K562 (cell line): Measurements from ENCODE around the gene ATP9B. TPM values are rescaled to one million over a fixed set of nuclear protein-coding genes. Genes with fewer than 3 reads are reported as not detected.

Experiments used
- ATAC-seq: fragments of 200-7000 bp; cut with Tn5 transposase; 3 replicates; pipeline ENCODE4 v1.9.1; 2020; ENCODE audit warnings: moderate library complexity
- BruUV-seq: library from RNA; stranded (reverse); fragments of 400-500 nt; replicated peaks from 2 replicates; lab custom pipeline; 2021; lab: Mats Ljungman, UMichigan
- CTCF ChIA-PET: fragments of 300-600 bp; formaldehyde crosslinking; extraction: SDS; loops from one replicate; lab custom pipeline; 2021; ENCODE audit warnings: low intra/inter-chr PET ratio; lab: Yijun Ruan, JAX
- POLR2A ChIA-PET: fragments of 300-600, 350-650 bp; sonication (Branson Sonifier 250); formaldehyde crosslinking; extraction: SDS; loops from one replicate; lab custom pipeline; 2021; ENCODE audit warnings: antibody characterized with exemption, inconsistent platforms; lab: Yijun Ruan, JAX
- DNase-seq, 4 experiments: peaks; one replicate each; pipeline versions ENCODE4 v3.0.0 to v3.0.0-alpha.2; 2011 to 2018; ENCODE audit warnings: low spot score in 3 of 4, mixed read lengths in 3 of 4; ENCODE audit errors: extremely low read depth in 1 of 4
- FAIRE-seq: peaks from 2 replicates; lab custom pipeline; 2011; peaks lifted over from hg19 to GRCh38; lab: Jason Lieb, UNC
- H2AFZ ChIP-seq: 2 replicates; pipeline ENCODE4 v1.6.0; 2011; ENCODE audit warnings: low read depth, low read length, control low read depth, inconsistent platforms
- H3K27ac ChIP-seq: fragments of 200-600 bp; 3 replicates; pipeline ENCODE4 v1.8.0; 2011; ENCODE audit warnings: low read depth, mild to moderate bottlenecking, control low read depth, inconsistent platforms, low read length, moderate library complexity, mixed read lengths; ENCODE audit errors: extremely low read depth
- H3K27me3 ChIP-seq, 2 experiments: fragments of 300-600 bp in 1 of 2; 2 replicates in 1 of 2; 3 replicates in 1 of 2; pipeline versions ENCODE4 v1.6.0 to v1.8.0; 2011; ENCODE audit warnings: inconsistent platforms in 2 of 2, low read length in 2 of 2, mild to moderate bottlenecking in 1 of 2, mixed read lengths in 1 of 2, moderate library complexity in 1 of 2; ENCODE audit not compliant: control insufficient read depth in 2 of 2, insufficient read depth in 2 of 2
- H3K36me3 ChIP-seq: fragments of 300-600 bp; 3 replicates; pipeline ENCODE4 v1.8.0; 2011; ENCODE audit warnings: mild to moderate bottlenecking, low read length, inconsistent platforms; ENCODE audit not compliant: control insufficient read depth, insufficient read depth
- H3K4me1 ChIP-seq, 2 experiments: fragments of 200-600 bp in 1 of 2; replicated peaks in 1 of 2; 2 replicates in 1 of 2; 3 replicates in 1 of 2; pipeline versions ENCODE4 v1.5.1 to v1.8.0; 2011; ENCODE audit warnings: inconsistent platforms in 2 of 2, low read length in 2 of 2, mild to moderate bottlenecking in 1 of 2, mixed read lengths in 1 of 2, moderate library complexity in 1 of 2; ENCODE audit not compliant: control insufficient read depth in 2 of 2, insufficient read depth in 2 of 2
- H3K4me2 ChIP-seq: 2 replicates; pipeline ENCODE4 v1.6.1; 2011; ENCODE audit warnings: low read length, control low read depth, inconsistent platforms, mixed read lengths; ENCODE audit not compliant: insufficient read depth
- H3K4me3 ChIP-seq: fragments of 200-600 bp; sonication (generic), shearing (Covaris generic); 2 replicates; pipeline ENCODE4 v1.5.1; 2016; ENCODE audit warnings: control low read depth, inconsistent platforms
- H3K79me2 ChIP-seq: fragments of 200-600 bp; 3 replicates; pipeline ENCODE4 v1.8.0; 2011; ENCODE audit warnings: low read length, inconsistent platforms; ENCODE audit not compliant: control insufficient read depth, insufficient read depth
- H3K9ac ChIP-seq, 2 experiments: 2 replicates each; pipeline versions ENCODE4 v1.6.0 to v1.6.1; 2011; ENCODE audit warnings: low read depth in 2 of 2, low read length in 2 of 2, control low read depth in 1 of 2, inconsistent platforms in 1 of 2, mild to moderate bottlenecking in 1 of 2, mixed read lengths in 1 of 2; ENCODE audit not compliant: insufficient read depth in 1 of 2
- H3K9me1 ChIP-seq: one replicate; pipeline ENCODE4 v1.6.0; 2011; ENCODE audit warnings: inconsistent platforms, mild to moderate bottlenecking, low read length, moderate library complexity; ENCODE audit not compliant: control insufficient read depth, insufficient read depth
- H3K9me3 ChIP-seq: replicated peaks from 2 replicates; pipeline ENCODE4 v1.5.1; 2011; ENCODE audit warnings: low read depth, low read length, inconsistent platforms; ENCODE audit not compliant: control insufficient read depth, insufficient read depth
- H4K20me1 ChIP-seq: replicated peaks from 2 replicates; pipeline ENCODE4 v1.6.1; 2011; ENCODE audit warnings: low read length, inconsistent platforms, mixed read lengths; ENCODE audit not compliant: control insufficient read depth, insufficient read depth
- BHLHE40 ChIP-seq: IDR thresholded peaks from 2 replicates; pipeline ENCODE4 v1.6.1; 2011; ENCODE audit warnings: low read length, improper control_type of control experiment
- CBFA2T3 ChIP-seq: fragments of 450-650 bp; IDR thresholded peaks from 2 replicates; pipeline ENCODE4 v1.6.1; 2017
- FOS ChIP-seq: IDR thresholded peaks from 3 replicates; pipeline ENCODE4 v1.6.1; 2011; ENCODE audit not compliant: insufficient read length; ENCODE audit errors: extremely low read depth
- HEY1 ChIP-seq: fragments of 250-450 bp; sonication (Bioruptor Pico); IDR thresholded peaks from 2 replicates; pipeline ENCODE4 v1.5.0; 2020; ENCODE audit warnings: mild to moderate bottlenecking, moderate library complexity, borderline replicate concordance
- MAFF ChIP-seq: IDR thresholded peaks from 2 replicates; pipeline ENCODE4 v1.6.1; 2012; ENCODE audit warnings: low read length, improper control_type of control experiment
- RAD51 ChIP-seq: fragments of 450-650 bp; IDR thresholded peaks from 2 replicates; pipeline ENCODE4 v1.7.1; 2016; ENCODE audit warnings: low read depth, mild to moderate bottlenecking, borderline replicate concordance
- RNF2 ChIP-seq: sonication (generic); IDR thresholded peaks from 2 replicates; pipeline ENCODE4 v1.6.1; 2016
- ZFPM2 ChIP-seq: fragments of 250-450 bp; sonication (Bioruptor Pico); IDR thresholded peaks from 2 replicates; pipeline ENCODE4 v1.5.1; 2022; ENCODE audit warnings: mild to moderate bottlenecking
- ZNF282 ChIP-seq: sonication (generic); formaldehyde crosslinking; IDR thresholded peaks from 2 replicates; pipeline ENCODE4 v1.8.1; 2023; ENCODE audit warnings: missing genetic modification reagents
- ZNF589 ChIP-seq: fragments of 200-800 bp; sonication (Bioruptor generic); IDR thresholded peaks from 2 replicates; pipeline ENCODE4 v1.6.1; 2016; ENCODE audit warnings: low read depth, missing genetic modification characterization, missing compliant biosample characterization
- WGBS: fragments of 100-300 bp; shearing (Covaris generic); methylation state at CpG from one replicate; pipeline ENCODE4 v1.1.6; 2016; ENCODE audit warnings: low coverage, mixed read lengths; ENCODE audit not compliant: insufficient coverage; ENCODE audit errors: missing lambda C conversion rate; 5-methylcytosine and 5-hydroxymethylcytosine counted together
- in situ Hi-C: fragments of 300-500 bp; cut with MboI; formaldehyde crosslinking; loops from 4 replicates; pipeline ENCODE4 v1.15.0; 2018; ENCODE audit warnings: inconsistent platforms, mixed read lengths
- intact Hi-C: fragments of 100-400 bp; cut with micrococcal nuclease; formaldehyde crosslinking; loops from 2 replicates; pipeline ENCODE4 v1.14.2; 2022
- polyA plus RNA-seq, 8 experiments: library from polyadenylated mRNA; depleted of rRNA in 4 of 8; stranded (reverse) in 5 of 8; unstranded in 3 of 8; fragments of >200 nt; fragmentation: Nextera tagmentation in 2 of 8; fragmentation: Illumina TruSeq in 1 of 8; extraction: Ambion mirVana in 2 of 8; extraction: Trizol in 1 of 8; gene quantifications; 2 replicates each; pipeline versions ENCODE4 v1.2.1 to v1.2.3, GENCODE V29; 2011 to 2014; ENCODE audit warnings: inconsistent platforms in 1 of 8, missing spikeins in 1 of 8
- total RNA-seq, 7 experiments: library from RNA; depleted of rRNA in 6 of 7; stranded (reverse); fragments of >200 nt in 6 of 7; fragmentation: Illumina TruSeq in 2 of 7; extraction: Trizol in 2 of 7; gene quantifications; 2 replicates each; pipeline versions ENCODE4 v1.2.1 to v1.2.3, GENCODE V29; 2011 to 2021; ENCODE audit warnings: low replicate concordance in 1 of 7
- TF ChIP-seq, protein P1 (sequence below): sonication (generic); formaldehyde crosslinking; IDR thresholded peaks from 2 replicates; pipeline ENCODE4 v1.8.0; 2022; ENCODE audit warnings: mild to moderate bottlenecking, missing genetic modification reagents, borderline replicate concordance
- TF ChIP-seq, protein P2 (sequence below): fragments of 150-350 bp; IDR thresholded peaks from 2 replicates; pipeline ENCODE4 v1.6.1; 2014; ENCODE audit warnings: low read depth, mild to moderate bottlenecking, low read length, borderline replicate concordance

Gene ATP9B
- total and polyA plus RNA-seq, 9 of the 15 experiments (the other 6 are each of a cell fraction or from before 2014, with no cell fraction given): 0.66 to 13.2 (median 7.9) TPM

GRCh38 chr18:79022603-79023002, 46.6 kb upstream of the ATP9B start:
- in situ Hi-C loops: no loop called here

More at GRCh38 chr18:79022603-79023002, 46.6 kb upstream of the ATP9B start:
- H4K20me1 ChIP-seq: no peaks in the 10 kb centered on the region; the same call in 1 of the 2 replicates
- POLR2A ChIA-PET: no interaction called here
- no peaks in the 10 kb centered on the region for H3K9me1 ChIP-seq
- no peak overlapping the region for H3K4me2 ChIP-seq
- no peak for ATAC-seq
- no peak overlapping the region for H3K4me3 ChIP-seq
- intact Hi-C loops: no loop called here
- no TSS peak for BruUV-seq
- no peaks in the 10 kb centered on the region for H3K9me3 ChIP-seq
- no peaks in the 10 kb centered on the region for H3K79me2 ChIP-seq
- no peaks in the 10 kb centered on the region for H3K36me3 ChIP-seq
- no peak overlapping the region for H2AFZ ChIP-seq
- no peak for FAIRE-seq
- H3K27me3 ChIP-seq: peaks cover 7 to 53% of the 10 kb centered on the region in 2 experiments; a peak in 3 of 5 replicates
- H3K27ac ChIP-seq: no peak overlapping the region
- H3K4me1 ChIP-seq: no peaks in the 10 kb centered on the region
- WGBS: under 1% methylated on average over 22 of the region's 25 CpGs
- no peak overlapping the region for H3K9ac ChIP-seq
- DNase-seq: no peak
- TF ChIP-seq MAFF (no peak), ZNF282 (CRISPR knock-in tag) (no peak), RNF2 (no peak), CBFA2T3 (no peak), FOS (no peak), RAD51 (no peak), ZFPM2 (CRISPR knock-in tag) (no peak), HEY1 (CRISPR knock-in tag) (no peak), ZNF589 (CRISPR knock-in tag) (no peak), BHLHE40 (no peak)
- TF ChIP-seq, protein P1, sequence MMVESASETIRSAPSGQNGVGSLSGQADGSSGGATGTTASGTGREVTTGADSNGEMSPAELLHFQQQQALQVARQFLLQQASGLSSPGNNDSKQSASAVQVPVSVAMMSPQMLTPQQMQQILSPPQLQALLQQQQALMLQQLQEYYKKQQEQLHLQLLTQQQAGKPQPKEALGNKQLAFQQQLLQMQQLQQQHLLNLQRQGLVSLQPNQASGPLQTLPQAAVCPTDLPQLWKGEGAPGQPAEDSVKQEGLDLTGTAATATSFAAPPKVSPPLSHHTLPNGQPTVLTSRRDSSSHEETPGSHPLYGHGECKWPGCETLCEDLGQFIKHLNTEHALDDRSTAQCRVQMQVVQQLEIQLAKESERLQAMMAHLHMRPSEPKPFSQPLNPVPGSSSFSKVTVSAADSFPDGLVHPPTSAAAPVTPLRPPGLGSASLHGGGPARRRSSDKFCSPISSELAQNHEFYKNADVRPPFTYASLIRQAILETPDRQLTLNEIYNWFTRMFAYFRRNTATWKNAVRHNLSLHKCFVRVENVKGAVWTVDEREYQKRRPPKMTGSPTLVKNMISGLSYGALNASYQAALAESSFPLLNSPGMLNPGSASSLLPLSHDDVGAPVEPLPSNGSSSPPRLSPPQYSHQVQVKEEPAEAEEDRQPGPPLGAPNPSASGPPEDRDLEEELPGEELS: no peak
- TF ChIP-seq, protein P2, sequence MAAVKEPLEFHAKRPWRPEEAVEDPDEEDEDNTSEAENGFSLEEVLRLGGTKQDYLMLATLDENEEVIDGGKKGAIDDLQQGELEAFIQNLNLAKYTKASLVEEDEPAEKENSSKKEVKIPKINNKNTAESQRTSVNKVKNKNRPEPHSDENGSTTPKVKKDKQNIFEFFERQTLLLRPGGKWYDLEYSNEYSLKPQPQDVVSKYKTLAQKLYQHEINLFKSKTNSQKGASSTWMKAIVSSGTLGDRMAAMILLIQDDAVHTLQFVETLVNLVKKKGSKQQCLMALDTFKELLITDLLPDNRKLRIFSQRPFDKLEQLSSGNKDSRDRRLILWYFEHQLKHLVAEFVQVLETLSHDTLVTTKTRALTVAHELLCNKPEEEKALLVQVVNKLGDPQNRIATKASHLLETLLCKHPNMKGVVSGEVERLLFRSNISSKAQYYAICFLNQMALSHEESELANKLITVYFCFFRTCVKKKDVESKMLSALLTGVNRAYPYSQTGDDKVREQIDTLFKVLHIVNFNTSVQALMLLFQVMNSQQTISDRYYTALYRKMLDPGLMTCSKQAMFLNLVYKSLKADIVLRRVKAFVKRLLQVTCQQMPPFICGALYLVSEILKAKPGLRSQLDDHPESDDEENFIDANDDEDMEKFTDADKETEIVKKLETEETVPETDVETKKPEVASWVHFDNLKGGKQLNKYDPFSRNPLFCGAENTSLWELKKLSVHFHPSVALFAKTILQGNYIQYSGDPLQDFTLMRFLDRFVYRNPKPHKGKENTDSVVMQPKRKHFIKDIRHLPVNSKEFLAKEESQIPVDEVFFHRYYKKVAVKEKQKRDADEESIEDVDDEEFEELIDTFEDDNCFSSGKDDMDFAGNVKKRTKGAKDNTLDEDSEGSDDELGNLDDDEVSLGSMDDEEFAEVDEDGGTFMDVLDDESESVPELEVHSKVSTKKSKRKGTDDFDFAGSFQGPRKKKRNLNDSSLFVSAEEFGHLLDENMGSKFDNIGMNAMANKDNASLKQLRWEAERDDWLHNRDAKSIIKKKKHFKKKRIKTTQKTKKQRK: no peak
- TF ChIP-seq, all 486 proteins: peak for 0
- CTCF ChIA-PET: no interaction called here
